ENCODE data around the gene PLSCR4. TPM values are rescaled to one million over a fixed set of nuclear protein-coding genes. Genes with fewer than 3 reads are reported as not detected.

PLSCR4 gene
- total RNA-seq, 2 donors from 2014 or later: 19.4 to 28.5 TPM

DNA sequence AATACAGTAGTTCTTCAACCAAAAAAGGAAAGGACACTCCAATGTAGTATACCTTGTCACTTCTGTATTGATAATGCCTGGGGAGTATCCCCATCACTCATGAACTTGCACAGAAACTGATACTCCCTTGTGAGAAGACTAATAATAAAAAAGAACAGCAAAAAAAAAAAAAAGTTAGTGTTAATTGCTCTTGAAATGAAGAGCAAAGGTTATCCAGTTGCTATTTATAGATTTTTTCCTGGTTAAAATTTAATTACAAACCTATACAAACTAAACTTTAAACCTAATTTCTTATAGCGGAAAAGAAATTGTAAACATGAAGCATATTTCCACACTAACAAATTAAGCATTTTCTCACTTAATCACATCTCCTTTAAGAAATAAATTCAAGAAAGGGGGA is 96.6 kb downstream of the PLSCR4 start:
- WGBS, 2 donors: 41 to 48% methylated on average over 1 of the region's 1 CpG
- H3K4me1 ChIP-seq: peaks cover 71% of the 10 kb centered on the region
- intact Hi-C loops (cut with DNase I): no loop called here

DNA sequence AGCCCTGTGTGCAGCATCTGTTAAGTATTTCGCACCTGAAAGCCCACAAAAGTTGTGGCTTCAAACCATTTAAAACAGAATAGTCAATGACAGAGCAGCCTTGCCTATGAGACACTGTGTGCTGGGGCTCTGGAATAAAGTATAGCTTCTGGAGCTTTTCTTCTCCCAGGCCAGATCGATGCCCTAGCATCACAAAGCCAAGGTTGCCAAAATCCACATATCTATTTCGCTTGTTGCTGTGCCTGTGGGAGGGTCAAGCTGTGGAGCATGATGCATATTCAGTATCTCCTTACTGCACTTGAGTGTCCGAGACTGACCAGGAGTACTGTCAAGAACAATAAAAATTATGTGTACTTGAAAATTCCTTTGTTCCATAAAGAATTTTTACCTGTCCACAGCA is 97.5 kb downstream of the PLSCR4 start:
- intact Hi-C loops (cut with DNase I): no loop called here
- no peak overlapping the region for H3K4me3 ChIP-seq

More for the DNA sequence above, 96.6 kb downstream of the PLSCR4 start:
- no peaks in the 10 kb centered on the region for H3K27me3 ChIP-seq
- no peaks in the 10 kb centered on the region for H3K9me3 ChIP-seq
- DNase-seq (no peak), ATAC-seq (no peak)
- no peak for TF ChIP-seq POLR2A (IDR thresholded peaks at IDR 0.05)
- TF ChIP-seq, protein P1, sequence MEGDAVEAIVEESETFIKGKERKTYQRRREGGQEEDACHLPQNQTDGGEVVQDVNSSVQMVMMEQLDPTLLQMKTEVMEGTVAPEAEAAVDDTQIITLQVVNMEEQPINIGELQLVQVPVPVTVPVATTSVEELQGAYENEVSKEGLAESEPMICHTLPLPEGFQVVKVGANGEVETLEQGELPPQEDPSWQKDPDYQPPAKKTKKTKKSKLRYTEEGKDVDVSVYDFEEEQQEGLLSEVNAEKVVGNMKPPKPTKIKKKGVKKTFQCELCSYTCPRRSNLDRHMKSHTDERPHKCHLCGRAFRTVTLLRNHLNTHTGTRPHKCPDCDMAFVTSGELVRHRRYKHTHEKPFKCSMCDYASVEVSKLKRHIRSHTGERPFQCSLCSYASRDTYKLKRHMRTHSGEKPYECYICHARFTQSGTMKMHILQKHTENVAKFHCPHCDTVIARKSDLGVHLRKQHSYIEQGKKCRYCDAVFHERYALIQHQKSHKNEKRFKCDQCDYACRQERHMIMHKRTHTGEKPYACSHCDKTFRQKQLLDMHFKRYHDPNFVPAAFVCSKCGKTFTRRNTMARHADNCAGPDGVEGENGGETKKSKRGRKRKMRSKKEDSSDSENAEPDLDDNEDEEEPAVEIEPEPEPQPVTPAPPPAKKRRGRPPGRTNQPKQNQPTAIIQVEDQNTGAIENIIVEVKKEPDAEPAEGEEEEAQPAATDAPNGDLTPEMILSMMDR (IDR thresholded peaks at IDR 0.05): no peak
- H3K36me3 ChIP-seq (replicated peaks in 1 of 2; ENCODE audit: insufficient read depth in 1 of 2, low read depth in 2 of 2): no peaks in the 10 kb centered on the region
- H3K27ac ChIP-seq: peak overlapping the region in 1 of 4 donors; percentile 33
- H3K4me3 ChIP-seq: no peak overlapping the region

DNA sequence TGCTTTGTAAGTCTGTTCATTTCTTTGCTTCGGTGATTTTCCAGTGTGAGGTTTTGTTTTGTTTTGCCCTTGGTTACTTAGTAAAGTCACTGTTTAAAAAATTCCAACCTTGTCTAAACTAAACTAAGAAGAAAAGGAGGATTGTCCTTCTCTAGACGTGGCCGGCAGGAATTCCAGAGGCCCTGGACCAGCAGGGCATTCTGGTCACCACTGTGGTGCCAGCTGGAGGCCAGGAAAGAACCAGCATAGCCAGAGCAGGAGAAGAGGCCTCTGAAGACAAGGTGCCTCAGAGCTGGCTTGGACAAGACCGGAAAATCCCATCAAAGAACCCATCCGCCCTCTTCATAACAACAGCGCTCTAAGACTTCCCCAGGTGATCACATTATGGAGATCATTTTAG is 98.1 kb downstream of the PLSCR4 start:
- H3K4me1 ChIP-seq: peaks cover 66% of the 10 kb centered on the region

More for the DNA sequence above, 97.5 kb downstream of the PLSCR4 start:
- WGBS, 2 donors: 48 to 57% methylated on average over 4 of the region's 4 CpGs
- H3K27me3 ChIP-seq: no peaks in the 10 kb centered on the region
- H3K4me1 ChIP-seq: peaks cover 67% of the 10 kb centered on the region
- no peaks in the 10 kb centered on the region for H3K9me3 ChIP-seq
- TF ChIP-seq, protein P1 (IDR thresholded peaks at IDR 0.05): no peak
- TF ChIP-seq POLR2A (IDR thresholded peaks at IDR 0.05): no peak
- H3K27ac ChIP-seq: peak overlapping the region in 2 of 4 donors; percentile 54 to 64
- DNase-seq (no peak), ATAC-seq (no peak)
- H3K36me3 ChIP-seq (replicated peaks in 1 of 2; ENCODE audit: insufficient read depth in 1 of 2, low read depth in 2 of 2): no peaks in the 10 kb centered on the region

DNA sequence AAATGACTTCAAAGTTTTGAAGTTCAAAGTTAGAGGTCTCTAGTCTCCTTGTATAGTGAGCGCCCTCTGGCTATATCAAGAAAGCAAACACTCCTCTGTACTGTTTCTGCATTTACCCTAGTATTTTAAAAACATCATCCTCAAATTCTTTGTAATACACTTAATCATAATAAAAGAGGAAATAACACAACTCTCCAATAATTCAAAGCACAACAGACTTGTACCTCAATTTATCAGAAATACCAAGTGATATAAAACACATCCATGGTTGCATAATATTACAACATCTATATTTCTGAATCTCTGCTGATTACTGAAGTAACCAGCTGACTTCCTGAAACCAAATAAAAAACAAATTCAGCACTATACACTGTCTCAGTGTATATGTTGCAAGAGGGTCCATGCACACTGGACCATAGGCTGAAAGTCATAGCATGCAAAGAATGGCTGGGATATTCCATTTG is 102.4 kb downstream of the PLSCR4 start:
- ATAC-seq (peak; percentile 51), DNase-seq (no peak)
- TF ChIP-seq POLR2A (IDR thresholded peaks at IDR 0.05): no peak
- TF ChIP-seq, protein P1 (IDR thresholded peaks at IDR 0.05): peak in 6 of 7 experiments; percentile 9 to 40 (median 30)
- no peaks in the 10 kb centered on the region for H3K36me3 ChIP-seq (replicated peaks in 1 of 2; ENCODE audit: insufficient read depth in 1 of 2, low read depth in 2 of 2)
- H3K27me3 ChIP-seq: no peaks in the 10 kb centered on the region
- intact Hi-C loops (cut with DNase I): no loop called here
- H3K4me1 ChIP-seq: peaks cover 29% of the 10 kb centered on the region
- H3K27ac ChIP-seq: no peak overlapping the region
- WGBS, 2 donors: 52 to 53% methylated on average over 1 of the region's 1 CpG
- no peaks in the 10 kb centered on the region for H3K9me3 ChIP-seq
- no peak overlapping the region for H3K4me3 ChIP-seq

More for the DNA sequence above, 98.1 kb downstream of the PLSCR4 start:
- TF ChIP-seq POLR2A (IDR thresholded peaks at IDR 0.05): peak in 2 of 3 donors; percentile 26 to 35
- TF ChIP-seq, protein P1 (IDR thresholded peaks at IDR 0.05): no peak
- H3K36me3 ChIP-seq (replicated peaks in 1 of 2; ENCODE audit: insufficient read depth in 1 of 2, low read depth in 2 of 2): no peaks in the 10 kb centered on the region
- DNase-seq: peak; percentile 31 to 43 (median 40)
- ATAC-seq: peak; percentile 71
- no peaks in the 10 kb centered on the region for H3K9me3 ChIP-seq
- 45 to 52% methylated on average over 6 of the region's 6 CpGs for WGBS, 2 donors
- H3K27me3 ChIP-seq: no peaks in the 10 kb centered on the region
- intact Hi-C loops (cut with DNase I): no loop called here
- no peak overlapping the region for H3K4me3 ChIP-seq
- H3K27ac ChIP-seq: peak overlapping the region in 3 of 4 donors; percentile 9 to 64 (median 54)

DNA sequence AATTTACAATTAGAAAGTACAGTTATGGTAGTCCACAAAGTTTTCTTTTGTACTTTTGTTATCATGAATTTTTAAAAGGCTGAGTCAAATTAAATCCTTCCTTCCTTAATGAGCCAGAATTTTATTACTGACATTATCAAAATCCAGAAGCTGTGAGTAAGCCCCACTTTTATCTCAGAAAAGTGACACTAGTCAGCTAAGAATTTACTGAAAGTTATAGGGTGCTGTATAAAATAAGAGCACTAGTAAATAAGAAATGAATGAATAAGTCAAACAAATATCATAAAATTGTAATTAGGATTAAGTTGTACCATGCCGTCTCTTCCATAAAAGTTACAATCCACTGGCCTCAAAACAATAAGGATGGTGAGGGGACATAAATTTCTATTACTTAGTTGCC is 105.3 kb downstream of the PLSCR4 start:
- WGBS, 2 donors: 83 to 96% methylated on average over 1 of the region's 1 CpG
- intact Hi-C loops (cut with DNase I): no loop called here
- ATAC-seq (no peak), DNase-seq (no peak)
- H3K27ac ChIP-seq: no peak overlapping the region
- peaks cover 21% of the 10 kb centered on the region for H3K4me1 ChIP-seq
- no peaks in the 10 kb centered on the region for H3K9me3 ChIP-seq
- no peak overlapping the region for H3K4me3 ChIP-seq
- H3K27me3 ChIP-seq: no peaks in the 10 kb centered on the region
- H3K36me3 ChIP-seq (replicated peaks in 1 of 2; ENCODE audit: insufficient read depth in 1 of 2, low read depth in 2 of 2): no peaks in the 10 kb centered on the region
- TF ChIP-seq POLR2A (IDR thresholded peaks at IDR 0.05): no peak
- TF ChIP-seq, protein P1 (IDR thresholded peaks at IDR 0.05): no peak
